Osteoblast (primary cell): ENCODE results near the gene GABBR2. TPM values are rescaled to one million over a fixed set of nuclear protein-coding genes. Genes with fewer than 3 reads are reported as not detected.

Source experiments
- DNase-seq: peaks from one replicate; pipeline ENCODE4 v3.0.0; 2011; ENCODE audit warnings: low spot score, mixed read lengths; ENCODE audit not compliant: insufficient read length; ENCODE audit errors: missing footprints
- H2AFZ ChIP-seq: 2 replicates; pipeline ENCODE4 v1.6.0; 2011; ENCODE audit warnings: mild to moderate bottlenecking, low read length
- H3K27ac ChIP-seq: 2 replicates; pipeline ENCODE4 v1.5.1; 2011; ENCODE audit warnings: mild to moderate bottlenecking, low read depth, low read length, moderate library complexity
- H3K27me3 ChIP-seq: 2 replicates; pipeline ENCODE4 v1.6.0; 2012; ENCODE audit warnings: mild to moderate bottlenecking, control low read depth, inconsistent platforms, low read length, moderate library complexity; ENCODE audit not compliant: insufficient read depth
- H3K36me3 ChIP-seq: 2 replicates; pipeline ENCODE4 v1.5.1; 2011; ENCODE audit warnings: mild to moderate bottlenecking, low read length, control low read depth, moderate library complexity; ENCODE audit not compliant: insufficient read depth
- H3K4me1 ChIP-seq: 2 replicates; pipeline ENCODE4 v1.5.1; 2011; ENCODE audit warnings: mild to moderate bottlenecking, low read length, control low read depth, moderate library complexity; ENCODE audit not compliant: insufficient read depth
- H3K4me2 ChIP-seq: 2 replicates; pipeline ENCODE4 v1.6.0; 2011; ENCODE audit warnings: mild to moderate bottlenecking, low read length; ENCODE audit not compliant: insufficient read depth
- H3K4me3 ChIP-seq: fragments of 200-600 bp; sonication (generic); 3 replicates; pipeline ENCODE4 v1.5.1; 2012; ENCODE audit warnings: mild to moderate bottlenecking, low read length, inconsistent platforms; ENCODE audit not compliant: insufficient read depth
- H3K79me2 ChIP-seq: 2 replicates; pipeline ENCODE4 v1.6.0; 2012; ENCODE audit warnings: mild to moderate bottlenecking, low read length, control low read depth, inconsistent platforms; ENCODE audit not compliant: insufficient read depth
- H3K9me3 ChIP-seq: 2 replicates; pipeline ENCODE4 v1.5.1; 2011; ENCODE audit warnings: low read depth, low read length, control low read depth
- H4K20me1 ChIP-seq: 2 replicates; pipeline ENCODE4 v1.6.0; 2012; ENCODE audit warnings: mild to moderate bottlenecking, low read length, control low read depth; ENCODE audit not compliant: insufficient read depth
- CTCF ChIP-seq: IDR thresholded peaks from 2 replicates; pipeline ENCODE4 v1.5.1; 2011; ENCODE audit warnings: mild to moderate bottlenecking, low read depth, low read length, moderate library complexity; ENCODE audit errors: extremely low read depth
- total RNA-seq: library from RNA; depleted of rRNA; stranded (reverse); fragments of >200 nt; gene quantifications from 2 replicates; pipeline ENCODE4 v1.2.3, GENCODE V29; 2012

GABBR2 gene
- total RNA-seq, 1 donor = under 0.01 TPM

- peak; percentile 68 for DNase-seq
- H3K79me2 ChIP-seq = no peaks in the 10 kb centered on the region
- H3K4me1 ChIP-seq = peaks cover 10% of the 10 kb centered on the region
- H3K27ac ChIP-seq = peak overlapping the region; percentile 14
- no peak for TF ChIP-seq CTCF
- H3K4me3 ChIP-seq = no peak overlapping the region
- H2AFZ ChIP-seq = no peak overlapping the region
- H3K36me3 ChIP-seq = no peaks in the 10 kb centered on the region
- peaks cover 15% of the 10 kb centered on the region for H3K27me3 ChIP-seq
- no peak overlapping the region for H3K4me2 ChIP-seq
- no peaks in the 10 kb centered on the region for H3K9me3 ChIP-seq
- no peaks in the 10 kb centered on the region for H4K20me1 ChIP-seq
These were observed 54.5 kb downstream of the GABBR2 start for GRCh38 chr9:98654247-98654646.

- Histone ChIP-seq H2AFZ (no peak overlapping the region), H3K79me2 (no peaks in the 10 kb centered on the region), H3K36me3 (no peaks in the 10 kb centered on the region), H3K27me3 (peaks cover 19% of the 10 kb centered on the region), H3K27ac (no peak overlapping the region), H3K4me1 (peaks cover 5% of the 10 kb centered on the region), H3K4me2 (no peak overlapping the region), H3K9me3 (no peaks in the 10 kb centered on the region), H3K4me3 (no peak overlapping the region), H4K20me1 (no peaks in the 10 kb centered on the region)
- TF ChIP-seq CTCF = no peak
- DNase-seq = no peak
These were observed 56.0 kb downstream of the GABBR2 start for GRCh38 chr9:98652741-98653140.

GRCh38 chr9:98652302-98652701, 56.4 kb downstream of the GABBR2 start:
- H3K79me2 ChIP-seq = no peaks in the 10 kb centered on the region
- no peak for TF ChIP-seq CTCF
- H4K20me1 ChIP-seq = no peaks in the 10 kb centered on the region
- no peak overlapping the region for H2AFZ ChIP-seq
- H3K4me3 ChIP-seq = no peak overlapping the region
- H3K27ac ChIP-seq = no peak overlapping the region
- peaks cover 5% of the 10 kb centered on the region for H3K4me1 ChIP-seq
- H3K27me3 ChIP-seq = peaks cover 24% of the 10 kb centered on the region
- H3K4me2 ChIP-seq = no peak overlapping the region
- H3K9me3 ChIP-seq = no peaks in the 10 kb centered on the region
- no peak for DNase-seq
- H3K36me3 ChIP-seq = no peaks in the 10 kb centered on the region

- Histone ChIP-seq H3K36me3 (no peaks in the 10 kb centered on the region), H2AFZ (no peak overlapping the region), H3K4me2 (no peak overlapping the region), H3K4me1 (no peaks in the 10 kb centered on the region), H4K20me1 (no peaks in the 10 kb centered on the region), H3K9me3 (no peaks in the 10 kb centered on the region), H3K4me3 (no peak overlapping the region), H3K79me2 (no peaks in the 10 kb centered on the region), H3K27ac (no peak overlapping the region), H3K27me3 (peaks cover 38% of the 10 kb centered on the region)
- no peak for TF ChIP-seq CTCF
- no peak for DNase-seq
These were observed 61.5 kb downstream of the GABBR2 start for GRCh38 chr9:98647236-98647635.
